Measurements from ENCODE around the gene RUNX2. TPM values are rescaled to one million over a fixed set of nuclear protein-coding genes. Genes with fewer than 3 reads are reported as not detected.

RUNX2 gene
- total RNA-seq, 1 experiment from 2014 or later, result 7.0 TPM

GRCh38 chr6:45400021-45400420, 71.9 kb downstream of the RUNX2 start:
- ChIA-PET CTCF (no interaction called here), POLR2A (no interaction called here)
- Histone ChIP-seq H3K9me3 (ENCODE audit: control insufficient read depth, insufficient read depth, low read depth, low read length) (no peaks in the 10 kb centered on the region), H3K27ac (ENCODE audit: low read length) (no peak overlapping the region), H3K4me1 (ENCODE audit: control insufficient read depth, insufficient read depth, low read length) (no peaks in the 10 kb centered on the region), H3K27me3 (ENCODE audit: control insufficient read depth, insufficient read depth, low read length) (peaks cover 5% of the 10 kb centered on the region), H3K36me3 (ENCODE audit: control insufficient read depth, insufficient read depth, low read length) (no peaks in the 10 kb centered on the region), H3K4me3 (ENCODE audit: low read depth in 2 of 2, low read length in 2 of 2) (no peak overlapping the region)
- in situ Hi-C loops (cut with HindIII; ENCODE audit: low pct_unique_long_range_greater_than_20kb, low sequenced_read_pairs), result no loop called here
- BruUV-seq (replicated peaks), result no TSS peak
- intact Hi-C loops (cut with micrococcal nuclease; ENCODE audit: unreplicated experiment), result no loop called here
- TF ChIP-seq SIN3A (IDR thresholded peaks at IDR 0.05; ENCODE audit: borderline replicate concordance, insufficient read depth, low read depth, low read length), result no peak
- no peak for TF ChIP-seq REST (IDR thresholded peaks at IDR 0.05; ENCODE audit: insufficient read depth in 1 of 2, low read depth in 2 of 2, low read length in 1 of 2)
- TF ChIP-seq POLR2AphosphoS5 (IDR thresholded peaks at IDR 0.05; ENCODE audit: low read depth, low read length), result no peak
- TF ChIP-seq TCF7L2 (IDR thresholded peaks at IDR 0.05; ENCODE audit: low read depth, low read length), result no peak
- no peak for DNase-seq (ENCODE audit: low read depth, low spot score)
- ATAC-seq, result no peak

GRCh38 chr6:45411959-45412358, 83.8 kb downstream of the RUNX2 start:
- intact Hi-C loops (cut with micrococcal nuclease; ENCODE audit: unreplicated experiment) (no loop called here), in situ Hi-C loops (cut with HindIII; ENCODE audit: low pct_unique_long_range_greater_than_20kb, low sequenced_read_pairs) (no loop called here)
- no peaks in the 10 kb centered on the region for H3K9me3 ChIP-seq (ENCODE audit: control insufficient read depth, insufficient read depth, low read depth, low read length)
- POLR2A ChIA-PET, result interaction anchor here (0.6 kb wide), 1 partner anchor 169 kb away, joined by 5 read pairs; no protein-coding TSS in a partner anchor
- no peak overlapping the region for H3K4me3 ChIP-seq (ENCODE audit: low read depth in 2 of 2, low read length in 2 of 2)
- H3K36me3 ChIP-seq (ENCODE audit: control insufficient read depth, insufficient read depth, low read length), result no peaks in the 10 kb centered on the region
- CTCF ChIA-PET, result interaction anchor here (0.7 to 1.0 kb wide), 3 partner anchors 302 to 710 kb away, joined by 3 to 5 read pairs (median 4); no protein-coding TSS in a partner anchor
- DNase-seq (ENCODE audit: low read depth, low spot score) (no peak), ATAC-seq (no peak)
- no TSS peak for BruUV-seq (replicated peaks)
- no peaks in the 10 kb centered on the region for H3K27me3 ChIP-seq (ENCODE audit: control insufficient read depth, insufficient read depth, low read length)
- H3K27ac ChIP-seq (ENCODE audit: low read length), result no peak overlapping the region; the same call in 1 of the 2 replicates
- H3K4me1 ChIP-seq (ENCODE audit: control insufficient read depth, insufficient read depth, low read length), result no peaks in the 10 kb centered on the region; the same call in 1 of the 2 replicates
- no peak for TF ChIP-seq CTCF (IDR thresholded peaks at IDR 0.05)

- ChIA-PET POLR2A (no interaction called here), CTCF (no interaction called here)
- no peak for TF ChIP-seq REST (IDR thresholded peaks at IDR 0.05; ENCODE audit: insufficient read depth in 1 of 2, low read depth in 2 of 2, low read length in 1 of 2)
- H3K4me3 ChIP-seq (ENCODE audit: low read depth in 2 of 2, low read length in 2 of 2), result no peak overlapping the region
- H3K27ac ChIP-seq (ENCODE audit: low read length), result no peak overlapping the region
- no TSS peak for BruUV-seq (replicated peaks)
- H3K9me3 ChIP-seq (ENCODE audit: control insufficient read depth, insufficient read depth, low read depth, low read length), result no peaks in the 10 kb centered on the region
- no peaks in the 10 kb centered on the region for H3K27me3 ChIP-seq (ENCODE audit: control insufficient read depth, insufficient read depth, low read length)
- intact Hi-C loops (cut with micrococcal nuclease; ENCODE audit: unreplicated experiment) (loop anchor here (5.0 kb wide), 1 partner anchor 783 kb away; no protein-coding TSS in a partner anchor), in situ Hi-C loops (cut with HindIII; ENCODE audit: low pct_unique_long_range_greater_than_20kb, low sequenced_read_pairs) (no loop called here)
- no peaks in the 10 kb centered on the region for H3K36me3 ChIP-seq (ENCODE audit: control insufficient read depth, insufficient read depth, low read length)
- ATAC-seq, result no peak
- peaks cover 4% of the 10 kb centered on the region for H3K4me1 ChIP-seq (ENCODE audit: control insufficient read depth, insufficient read depth, low read length)
- DNase-seq (ENCODE audit: low read depth, low spot score), result no peak
Measured at GRCh38 chr6:45415315-45415714, 87.2 kb downstream of the RUNX2 start.
